ENCODE results near the gene ADAP1.
"Not testable (repeated sequence)": the region's sequence is repeated elsewhere in the genome, so short reads cannot be mapped to it uniquely, and the experiment has no call there.

The ADAP1 gene

DNA sequence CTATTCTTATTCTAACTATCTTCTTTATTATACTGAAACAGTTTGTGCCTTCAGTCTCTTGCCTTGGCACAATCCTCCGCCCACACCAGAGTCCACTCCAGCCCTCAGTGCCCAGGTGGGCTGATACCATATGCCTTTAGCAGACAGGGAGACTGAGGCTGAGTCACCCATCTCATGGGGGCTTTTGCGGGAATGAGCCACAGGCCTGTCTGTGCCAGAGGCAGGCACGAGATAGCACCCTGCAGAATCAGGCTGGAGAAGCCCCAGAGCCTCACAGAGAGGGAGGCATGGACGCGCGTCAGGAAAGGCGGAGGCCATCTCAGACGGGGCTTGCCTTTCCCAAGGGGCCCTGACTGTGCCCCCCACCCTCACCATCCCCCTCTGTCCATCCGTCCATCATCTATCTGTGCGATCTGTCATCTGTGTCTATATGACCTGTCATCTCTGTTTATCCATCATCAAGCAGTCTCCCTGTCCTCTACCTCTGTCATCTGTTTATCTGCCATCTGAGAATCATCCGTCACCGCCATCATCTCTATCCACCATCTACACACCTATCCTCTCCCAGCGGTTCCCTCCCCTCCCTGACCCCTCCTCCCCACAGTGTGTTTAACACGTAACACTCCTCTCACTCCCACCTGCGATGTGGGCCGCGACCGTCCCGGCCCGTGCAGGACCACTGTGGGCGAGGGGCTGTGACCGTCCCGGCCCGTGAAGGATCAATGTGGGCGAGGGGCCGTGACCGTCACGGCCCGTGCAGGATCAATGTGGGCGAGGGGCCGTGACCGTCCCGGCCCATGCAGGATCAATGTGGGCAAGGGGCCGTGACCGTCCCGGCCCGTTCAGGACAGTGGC, 7.3 kb upstream of the ADAP1 start:
- no peak overlapping the region for H3K27ac ChIP-seq
- TF ChIP-seq, protein P1, sequence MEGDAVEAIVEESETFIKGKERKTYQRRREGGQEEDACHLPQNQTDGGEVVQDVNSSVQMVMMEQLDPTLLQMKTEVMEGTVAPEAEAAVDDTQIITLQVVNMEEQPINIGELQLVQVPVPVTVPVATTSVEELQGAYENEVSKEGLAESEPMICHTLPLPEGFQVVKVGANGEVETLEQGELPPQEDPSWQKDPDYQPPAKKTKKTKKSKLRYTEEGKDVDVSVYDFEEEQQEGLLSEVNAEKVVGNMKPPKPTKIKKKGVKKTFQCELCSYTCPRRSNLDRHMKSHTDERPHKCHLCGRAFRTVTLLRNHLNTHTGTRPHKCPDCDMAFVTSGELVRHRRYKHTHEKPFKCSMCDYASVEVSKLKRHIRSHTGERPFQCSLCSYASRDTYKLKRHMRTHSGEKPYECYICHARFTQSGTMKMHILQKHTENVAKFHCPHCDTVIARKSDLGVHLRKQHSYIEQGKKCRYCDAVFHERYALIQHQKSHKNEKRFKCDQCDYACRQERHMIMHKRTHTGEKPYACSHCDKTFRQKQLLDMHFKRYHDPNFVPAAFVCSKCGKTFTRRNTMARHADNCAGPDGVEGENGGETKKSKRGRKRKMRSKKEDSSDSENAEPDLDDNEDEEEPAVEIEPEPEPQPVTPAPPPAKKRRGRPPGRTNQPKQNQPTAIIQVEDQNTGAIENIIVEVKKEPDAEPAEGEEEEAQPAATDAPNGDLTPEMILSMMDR (conservative IDR thresholded peaks at IDR 0.05) = no peak

DNA sequence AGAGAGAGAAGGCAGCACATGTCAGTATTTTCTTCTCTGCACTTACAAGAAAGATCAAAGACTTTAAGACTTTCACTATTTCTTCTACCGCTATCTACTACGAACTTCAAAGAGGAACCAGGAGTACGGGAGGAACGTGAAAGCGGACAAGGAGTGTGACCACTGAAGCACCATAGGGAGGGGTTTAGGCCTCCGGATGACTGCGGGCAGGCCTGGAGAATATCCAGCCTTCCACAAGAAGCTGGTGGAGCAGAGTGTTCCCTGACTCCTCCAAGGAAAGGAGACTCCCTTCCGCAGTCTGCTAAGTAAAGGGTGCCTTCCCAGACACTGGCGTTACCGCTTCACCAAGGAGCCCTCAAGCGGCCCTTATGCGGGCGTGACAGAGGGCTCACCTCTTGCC, 6.5 kb upstream of the ADAP1 start:
- not testable (repeated sequence) for H3K27ac ChIP-seq

DNA sequence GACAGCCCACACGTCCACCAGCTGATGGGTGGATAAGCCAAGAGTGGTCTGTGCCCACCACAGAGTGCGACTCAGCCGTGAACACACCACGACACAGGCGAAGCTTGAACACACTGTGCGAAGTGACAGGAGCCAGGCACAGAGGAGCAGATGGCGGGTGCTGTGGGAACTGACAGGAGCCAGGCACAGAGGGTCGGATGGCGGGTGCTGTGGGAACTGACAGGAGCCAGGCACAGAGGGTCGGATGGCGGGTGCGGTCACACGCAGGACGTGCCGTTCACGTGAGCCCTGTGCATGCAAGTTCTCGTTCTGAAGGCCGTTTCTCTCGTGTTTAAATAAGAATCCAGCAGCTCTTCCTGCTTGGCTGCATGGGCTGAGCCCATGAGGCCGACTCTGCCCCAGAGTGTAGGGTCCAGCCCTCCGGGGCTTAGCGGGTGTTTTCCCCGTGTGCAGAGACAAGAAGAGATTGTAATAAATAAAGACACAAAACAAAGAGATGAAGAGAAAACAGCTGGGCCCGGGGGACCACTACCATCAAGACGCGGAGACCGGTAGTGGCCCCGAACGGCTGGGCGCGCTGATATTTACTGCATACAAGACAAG, 5.9 kb upstream of the ADAP1 start:
- TF ChIP-seq, protein P1 (conservative IDR thresholded peaks at IDR 0.05) = no peak
- H3K27ac ChIP-seq = no peak overlapping the region

DNA sequence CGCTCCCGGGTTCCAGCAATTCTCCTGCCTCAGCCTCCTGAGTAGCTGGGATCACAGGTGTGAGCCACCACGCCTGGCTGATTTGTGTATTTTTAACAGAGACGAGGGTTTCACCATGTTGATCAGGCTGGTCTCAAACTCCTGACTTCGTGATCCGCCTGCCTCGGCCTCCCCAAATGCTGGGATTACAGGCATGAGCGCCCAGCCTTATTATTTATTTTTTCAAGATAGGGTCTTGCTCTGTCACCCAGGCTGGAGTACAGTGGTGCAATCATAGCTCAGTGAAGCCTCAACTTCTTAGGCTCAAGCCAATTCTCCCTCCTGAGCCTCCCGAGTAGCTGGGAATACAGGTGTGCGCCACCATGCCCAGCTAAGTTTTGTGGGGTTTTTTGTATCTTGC, 5.3 kb upstream of the ADAP1 start:
- H3K27ac ChIP-seq = not testable (repeated sequence)

DNA sequence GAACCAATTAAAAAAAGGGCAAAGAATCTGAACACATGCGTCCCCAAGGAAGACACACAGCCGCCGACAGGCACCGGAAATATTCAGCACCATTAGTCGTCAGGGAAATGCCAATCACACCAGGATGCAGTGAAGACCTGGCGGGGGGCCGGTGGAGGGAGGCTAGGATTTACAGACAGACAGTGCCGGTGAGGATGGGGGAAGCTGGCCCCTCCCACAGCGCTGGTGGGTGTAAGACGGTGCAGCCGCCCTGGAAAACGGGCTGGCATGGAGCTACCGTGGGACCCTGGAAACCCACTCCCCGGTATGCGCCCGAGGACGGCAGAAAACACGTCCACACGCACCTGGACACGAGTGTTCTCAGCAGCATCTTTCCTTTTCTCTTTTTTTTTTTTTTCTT, 4.8 kb upstream of the ADAP1 start:
- TF ChIP-seq, protein P1 (conservative IDR thresholded peaks at IDR 0.05) = no peak
- no peak overlapping the region for H3K27ac ChIP-seq

DNA sequence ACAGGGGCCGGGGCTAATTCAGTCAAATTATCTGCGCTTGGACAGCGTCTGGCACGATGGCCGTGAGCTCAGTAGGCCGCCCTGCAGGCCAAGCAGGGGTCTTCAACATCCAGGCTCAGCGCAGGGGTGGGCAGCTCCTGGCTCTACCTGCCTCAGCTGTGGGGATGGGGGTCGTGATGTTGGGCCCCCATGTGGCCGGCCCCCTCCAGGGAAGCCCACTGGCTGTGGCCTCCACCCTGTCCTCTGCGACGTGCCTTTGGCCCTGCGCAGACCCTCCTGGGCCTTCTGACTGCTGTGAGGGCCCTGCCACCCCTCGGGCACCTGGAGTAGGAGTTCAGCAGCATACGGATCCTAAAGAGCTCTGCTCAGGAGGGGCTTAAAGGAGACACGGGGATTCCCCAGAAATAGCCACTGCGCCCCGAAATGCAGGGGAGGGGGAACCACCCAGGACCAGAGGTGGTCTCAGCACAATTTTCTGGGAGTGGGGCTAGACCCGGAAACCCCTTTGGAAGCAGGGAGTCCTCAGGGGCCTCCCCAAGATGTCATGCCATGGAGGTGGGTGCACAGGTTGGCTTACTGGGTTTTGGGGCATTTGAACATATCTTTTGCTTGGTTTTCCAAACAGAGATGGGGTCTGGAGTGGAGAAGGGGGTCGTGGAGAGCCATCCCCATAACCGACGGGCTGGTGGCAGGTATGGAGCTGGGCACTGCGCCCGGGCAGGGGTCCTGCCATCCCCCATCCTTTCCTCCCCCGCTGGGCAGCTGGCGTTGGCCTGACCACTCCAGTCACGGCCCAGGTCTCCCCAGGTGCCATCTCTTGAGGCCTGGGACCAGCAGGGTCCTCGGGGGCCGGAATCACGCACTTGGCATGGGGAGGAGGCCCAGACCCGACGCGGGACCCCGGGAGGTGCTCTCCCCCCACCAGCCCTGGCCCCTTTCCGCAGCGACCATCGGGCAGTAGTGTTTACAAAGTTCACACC, 4.0 kb upstream of the ADAP1 start:
- H3K27ac ChIP-seq = no peak overlapping the region
- TF ChIP-seq, protein P1 (conservative IDR thresholded peaks at IDR 0.05) = no peak

DNA sequence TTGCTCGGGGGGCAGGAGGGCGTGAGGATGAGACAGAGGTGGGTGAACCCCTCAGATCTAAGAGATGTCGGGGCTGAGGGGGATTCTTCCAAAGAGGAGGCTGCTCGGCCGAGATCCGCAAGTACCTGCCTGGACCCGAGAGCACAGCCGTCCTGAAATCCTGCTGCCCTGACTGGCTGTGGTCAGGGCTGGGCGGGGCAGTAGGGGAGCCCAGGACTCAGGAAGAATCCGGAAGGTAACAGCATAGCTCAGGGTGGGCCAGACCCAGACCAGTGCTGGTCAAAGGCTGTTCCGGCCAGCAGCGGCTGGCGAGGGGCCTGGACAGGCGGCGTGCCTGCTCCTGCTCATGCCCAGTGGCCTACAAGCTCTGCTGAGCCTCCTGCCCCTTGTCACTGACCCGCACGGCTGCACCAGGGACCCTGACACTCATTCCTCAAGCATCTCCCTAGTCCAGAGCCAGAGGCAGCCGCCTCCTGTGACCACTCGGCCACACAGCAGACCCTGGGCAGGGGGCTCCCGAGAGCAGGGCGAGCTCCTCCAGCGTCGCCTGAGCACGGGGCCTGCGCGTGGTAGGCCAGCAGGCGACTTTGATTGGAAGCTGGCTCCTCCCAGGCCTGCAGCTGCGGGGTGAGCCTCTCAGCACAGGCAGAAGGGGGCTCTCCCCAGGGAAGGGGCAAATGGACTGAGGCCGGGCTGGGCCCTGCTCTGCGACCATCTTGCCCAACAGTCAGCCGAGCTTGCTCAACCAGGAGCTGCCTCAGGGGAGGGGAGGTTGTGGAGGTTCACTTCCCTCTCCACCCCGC, 3.1 kb upstream of the ADAP1 start:
- H3K27ac ChIP-seq = no peak overlapping the region
- TF ChIP-seq, protein P1 (conservative IDR thresholded peaks at IDR 0.05) = no peak

DNA sequence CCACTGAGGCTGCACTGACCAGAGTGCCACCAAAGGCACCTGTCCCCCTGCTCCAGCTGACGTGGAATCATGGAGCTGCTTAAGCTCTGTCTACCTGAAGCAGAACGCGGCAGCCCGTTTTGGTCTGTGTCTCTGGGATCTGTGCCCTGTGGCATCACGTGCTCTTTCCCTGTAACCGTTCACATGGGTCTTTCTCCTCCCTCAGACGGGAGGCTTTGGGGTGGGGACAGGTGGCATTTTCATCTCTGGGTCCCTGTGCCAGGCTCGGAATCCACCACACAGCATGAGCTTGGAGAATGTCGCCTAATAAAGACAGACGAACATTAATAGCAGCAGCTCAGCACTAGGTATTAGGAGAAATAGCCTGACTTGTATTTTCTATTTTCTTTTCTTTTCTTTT, 1.6 kb upstream of the ADAP1 start:
- H3K27ac ChIP-seq = no peak overlapping the region
- TF ChIP-seq, protein P1 (conservative IDR thresholded peaks at IDR 0.05) = no peak

Data from VCaP (cell line).